Kasumi-1 (cell line): ENCODE measurements around the gene SWT1.
"Not testable (repeated sequence)": the region's sequence is repeated elsewhere in the genome, so short reads cannot be mapped to it uniquely, and the experiment has no call there.

Source experiments
- DNase-seq, 2 experiments: peaks; one replicate each; lab custom pipeline; 2025; lab: John Stamatoyannopoulos, UW

SWT1 gene

DNA sequence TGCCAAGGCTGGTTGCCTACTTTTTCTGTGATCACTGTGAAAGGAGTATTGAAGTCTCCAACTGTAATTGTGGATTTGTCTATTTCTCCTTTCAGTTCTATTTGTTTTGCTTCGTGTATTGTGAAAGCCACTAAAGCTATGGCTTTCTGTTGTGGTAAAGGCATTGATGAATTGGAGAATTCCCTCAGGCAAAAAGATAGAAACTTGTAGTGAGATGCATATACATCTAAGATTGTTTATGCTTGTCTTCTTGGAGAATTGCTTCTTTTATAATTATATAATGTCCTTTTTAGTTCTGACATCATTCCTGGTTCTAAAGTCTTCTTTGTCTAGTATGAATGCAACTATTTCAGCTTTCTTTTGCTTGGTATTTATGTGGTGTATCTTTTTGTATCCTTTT is 36.8 kb downstream of the SWT1 start:
- no peak for DNase-seq

DNA sequence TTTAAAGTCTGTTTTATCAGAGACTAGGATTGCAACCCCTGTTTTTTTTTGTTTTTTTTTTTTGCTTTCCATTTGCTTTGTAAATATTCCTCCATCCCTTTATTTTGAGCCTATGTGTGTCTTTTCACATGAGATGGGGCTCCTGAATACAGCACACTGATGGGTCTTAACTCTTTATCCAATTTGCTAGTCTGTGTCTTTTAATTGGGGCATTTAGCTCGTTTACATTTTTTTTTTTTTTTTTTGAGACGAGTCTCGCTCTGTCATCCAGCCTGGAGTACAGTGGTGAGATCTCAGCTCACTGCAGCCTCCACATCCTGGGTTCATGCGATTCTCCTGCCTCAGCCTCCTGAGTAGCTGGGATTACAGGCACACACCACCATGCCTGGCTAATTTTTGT is 41.7 kb downstream of the SWT1 start:
- DNase-seq, result not testable (repeated sequence)

DNA sequence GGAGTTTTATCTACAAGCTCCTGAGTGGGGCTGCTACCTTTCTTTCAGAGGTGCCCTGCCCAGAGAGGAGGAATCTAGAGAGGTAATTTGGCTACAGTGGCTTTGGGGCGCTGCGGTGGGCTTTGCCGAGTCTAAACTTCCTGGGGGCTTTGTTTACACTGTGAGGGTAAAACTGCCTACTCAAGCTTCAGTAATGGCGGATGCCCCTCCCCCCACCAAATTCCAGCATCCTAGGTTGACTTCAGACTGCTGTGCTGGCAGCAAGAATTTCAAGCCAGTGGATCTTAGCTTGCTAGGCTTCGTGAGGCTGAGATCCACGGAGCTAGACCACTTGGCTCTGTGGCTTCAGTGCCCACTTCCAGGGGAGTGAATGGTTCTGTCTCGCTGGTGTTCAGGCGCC is 43.9 kb downstream of the SWT1 start:
- DNase-seq, result no peak

DNA sequence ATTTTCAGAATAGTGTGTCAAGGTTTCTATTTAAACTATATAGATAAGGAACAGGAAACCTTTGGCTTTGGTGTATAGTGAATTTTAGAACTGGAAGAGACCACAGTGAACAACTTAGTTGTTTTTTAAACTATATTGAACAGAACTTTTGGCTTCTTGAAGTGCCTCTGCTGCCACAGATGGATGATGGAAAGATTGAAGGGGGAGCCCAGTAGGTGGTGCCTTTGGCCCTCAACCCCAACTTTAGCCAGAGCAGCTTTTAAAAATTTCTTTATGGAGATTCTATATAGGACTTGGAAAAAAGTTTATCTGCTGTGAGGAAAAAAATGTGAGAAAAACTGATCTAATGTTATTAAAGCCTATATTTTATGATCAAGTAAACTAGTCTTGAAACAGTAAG is 50.2 kb downstream of the SWT1 start:
- no peak for DNase-seq

DNA sequence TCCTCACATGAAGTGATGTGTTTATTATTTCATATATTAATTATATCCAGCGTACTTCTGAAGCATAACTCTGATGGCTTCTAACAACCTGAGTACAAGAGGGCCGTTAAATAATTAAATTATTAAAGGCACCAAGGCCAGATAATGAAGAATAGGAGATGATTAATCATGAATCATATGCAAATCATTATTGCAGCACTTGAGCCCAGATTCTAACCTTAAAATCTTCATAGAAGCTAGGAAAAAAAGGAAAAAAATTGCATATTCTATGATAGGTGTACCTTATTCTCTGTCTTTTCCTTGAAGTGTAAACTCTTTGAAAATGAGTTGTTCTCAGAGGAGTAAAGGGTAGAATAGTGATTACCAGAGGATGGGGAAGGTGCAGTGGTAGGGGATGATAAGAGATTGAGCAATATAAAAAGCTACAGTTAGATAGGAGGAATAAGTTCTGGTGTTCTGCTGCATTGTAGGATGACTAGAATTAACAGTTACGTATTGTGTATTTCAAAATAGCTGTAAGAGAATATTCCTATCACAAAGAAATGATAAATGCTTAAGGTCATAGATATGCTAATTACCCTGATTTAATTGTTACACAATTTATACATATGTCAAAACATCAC is 51.1 kb downstream of the SWT1 start:
- no peak for DNase-seq

DNA sequence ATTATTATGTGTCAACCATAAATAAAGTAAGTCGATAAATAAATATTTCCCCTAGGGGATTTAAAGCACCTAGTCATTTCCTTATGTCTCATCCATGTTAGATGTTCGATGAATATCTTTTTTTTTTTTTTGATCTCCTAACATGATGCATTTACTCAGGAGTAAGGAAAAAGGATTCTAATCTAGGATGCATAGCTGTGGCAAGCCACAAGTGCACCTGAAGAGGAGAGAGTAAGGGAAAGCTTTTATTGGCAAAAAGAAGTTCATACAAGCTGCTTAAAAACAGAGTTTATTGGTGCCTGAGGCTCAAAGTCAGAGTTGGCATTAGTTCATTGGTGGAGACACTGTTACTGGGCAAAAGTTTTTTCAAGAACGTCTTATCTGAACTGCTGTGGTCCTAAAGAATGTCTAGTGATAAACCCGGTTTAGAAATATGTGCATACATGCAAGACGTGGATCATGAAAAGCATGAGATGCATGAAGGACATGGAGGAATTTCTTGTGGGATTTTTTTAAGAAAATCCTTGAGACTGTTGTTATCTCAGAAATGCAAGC is 51.7 kb downstream of the SWT1 start:
- DNase-seq, result no peak

DNA sequence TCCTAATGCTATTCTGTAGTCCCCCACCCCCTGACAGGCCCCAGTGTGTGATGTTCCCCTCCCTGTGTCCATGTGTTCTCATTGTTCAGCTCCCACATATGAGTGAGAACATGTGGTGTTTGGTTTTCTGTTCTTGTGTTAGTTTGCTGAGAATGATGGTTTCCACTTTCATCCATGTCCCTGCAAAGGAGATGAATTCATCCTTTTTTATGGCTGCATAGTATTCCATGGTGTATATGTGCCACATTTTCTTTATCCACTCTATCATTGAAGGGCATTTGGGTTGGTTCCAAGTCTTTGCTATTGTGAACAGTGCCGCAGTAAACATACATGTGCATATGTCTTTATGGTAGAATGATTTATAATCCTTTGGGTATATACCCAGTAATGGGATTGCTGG is 52.4 kb downstream of the SWT1 start:
- DNase-seq, result not testable (repeated sequence)

DNA sequence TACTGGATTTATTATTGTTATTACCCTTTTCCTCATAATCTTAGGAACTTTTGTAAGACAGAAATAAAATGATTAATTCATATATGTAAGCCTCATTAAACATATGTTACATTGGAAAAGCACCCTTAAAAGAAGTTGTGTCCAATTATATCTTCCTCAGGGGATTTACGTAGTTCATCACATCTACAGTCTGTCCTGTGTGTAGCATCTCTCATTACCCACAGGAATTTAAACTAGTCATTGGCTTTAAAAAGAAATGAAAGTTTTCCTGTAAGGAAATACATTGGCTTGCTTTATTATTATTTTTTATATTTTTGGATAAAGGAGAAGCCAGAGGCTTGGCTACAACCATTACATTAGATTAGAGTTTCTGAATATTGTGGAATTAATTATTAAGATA is 56.1 kb downstream of the SWT1 start:
- no peak for DNase-seq

DNA sequence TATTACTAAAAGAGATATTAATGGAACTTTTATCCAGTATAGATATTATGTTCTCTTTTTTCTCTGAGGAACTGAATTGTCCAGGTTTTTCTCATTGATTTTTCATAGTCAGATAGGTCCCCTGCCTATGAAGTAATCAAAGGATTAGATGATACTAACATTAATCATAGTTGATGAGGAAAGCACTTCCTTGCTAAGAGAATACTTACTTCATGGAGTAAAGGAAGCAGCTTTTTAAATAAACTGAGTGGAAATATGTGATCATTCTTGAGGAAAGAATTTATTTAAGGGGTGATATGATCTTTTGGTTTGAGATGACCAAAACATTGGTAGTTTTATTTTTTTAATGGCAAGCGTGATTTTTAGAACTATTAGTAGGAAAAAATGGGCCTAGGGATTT is 58.9 kb downstream of the SWT1 start:
- DNase-seq, result no peak

DNA sequence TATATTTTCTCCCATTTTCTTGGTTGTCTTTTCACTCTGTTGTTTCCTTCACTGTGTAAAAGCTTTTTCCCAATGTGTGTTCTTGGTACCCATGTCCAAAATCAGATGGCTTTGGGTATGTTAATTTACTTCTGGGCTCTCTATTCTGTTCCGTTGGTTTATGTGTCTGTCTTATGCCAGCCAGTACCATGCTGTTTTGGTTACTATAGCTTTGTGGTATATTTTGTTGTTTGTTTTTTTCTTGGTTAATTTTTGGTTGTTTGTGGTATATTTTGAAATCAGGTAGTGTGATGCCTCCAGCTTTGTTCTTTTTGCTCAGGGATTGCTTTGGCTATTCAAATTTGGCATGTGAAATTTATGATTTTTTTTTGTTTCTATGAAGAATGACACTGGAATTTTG is 67.2 kb downstream of the SWT1 start:
- DNase-seq, result no peak

DNA sequence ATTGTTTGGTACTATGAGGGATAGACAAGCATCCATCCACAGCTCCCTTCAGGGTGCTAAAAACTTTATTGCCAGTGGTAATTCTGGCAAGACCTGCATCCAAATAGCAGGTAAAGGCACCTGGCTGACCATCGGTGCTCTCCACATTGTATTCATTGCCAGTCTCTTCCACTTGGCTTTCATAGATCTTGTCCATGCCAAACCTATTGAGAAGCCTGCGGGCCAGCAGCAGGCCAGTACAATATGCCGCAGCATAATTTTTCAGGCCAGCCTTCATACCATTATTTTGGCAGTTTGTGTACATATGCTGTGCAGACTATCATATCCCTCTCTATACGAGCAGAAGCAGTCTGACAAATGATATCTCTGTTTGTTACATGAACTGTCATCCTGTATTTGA is 70.2 kb downstream of the SWT1 start:
- DNase-seq, result no peak

DNA sequence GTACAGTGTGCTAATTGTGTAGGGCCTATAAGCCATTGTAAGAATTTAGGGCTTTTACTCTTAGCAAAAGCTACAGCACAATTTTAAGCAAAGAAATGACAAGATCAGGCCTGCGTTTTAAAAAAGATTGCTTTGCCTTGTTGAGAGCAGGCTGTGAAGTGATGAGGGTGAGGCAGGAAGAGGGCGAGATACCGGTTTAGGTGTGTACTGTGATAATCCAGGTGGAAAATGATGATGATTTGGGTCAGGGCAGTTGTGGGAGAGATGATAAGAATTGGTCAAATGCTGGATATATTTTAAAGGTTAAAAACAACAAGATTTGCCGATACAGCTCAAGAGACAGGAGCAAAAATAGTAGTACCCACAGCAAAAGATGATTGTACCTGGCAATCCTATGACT is 72.0 kb downstream of the SWT1 start:
- DNase-seq, result no peak

DNA sequence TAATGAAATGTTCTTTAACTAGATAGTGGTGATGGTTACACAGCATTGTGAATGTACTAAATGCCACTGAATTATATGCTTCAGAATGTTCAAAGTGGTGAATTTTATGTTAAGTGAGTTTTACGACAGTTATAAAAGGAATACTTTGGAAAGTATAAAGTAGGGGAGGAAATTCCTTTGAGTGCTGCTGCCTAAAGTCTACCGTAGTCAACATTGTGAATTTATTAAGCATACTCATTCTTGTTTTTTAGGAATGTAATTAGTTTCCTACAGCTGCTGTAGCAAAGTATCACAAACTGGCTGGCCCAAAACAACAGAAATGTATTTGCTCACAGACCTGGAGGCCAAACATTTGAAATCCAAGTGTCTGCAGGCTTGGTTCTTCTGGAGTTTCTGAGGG is 73.0 kb downstream of the SWT1 start:
- DNase-seq, result no peak

DNA sequence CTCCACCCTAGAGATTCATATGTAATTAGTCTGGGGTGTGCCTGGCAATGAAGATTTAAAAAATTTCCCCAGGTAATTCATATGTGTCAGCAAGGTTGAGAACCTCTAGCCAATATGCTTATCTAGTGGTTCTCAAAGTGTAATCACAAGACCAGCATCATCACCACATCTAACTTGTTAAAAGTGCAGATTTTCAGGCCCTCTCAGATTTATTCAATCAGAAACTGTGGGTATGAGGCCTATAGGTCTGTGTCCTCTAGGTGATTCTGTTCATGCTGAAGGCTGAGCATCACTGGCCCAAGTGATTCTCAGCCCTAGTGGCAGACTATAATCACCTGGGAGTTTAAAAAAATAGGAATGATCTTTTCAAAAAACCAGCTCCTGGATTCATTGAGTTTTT is 75.9 kb downstream of the SWT1 start:
- no peak for DNase-seq

DNA sequence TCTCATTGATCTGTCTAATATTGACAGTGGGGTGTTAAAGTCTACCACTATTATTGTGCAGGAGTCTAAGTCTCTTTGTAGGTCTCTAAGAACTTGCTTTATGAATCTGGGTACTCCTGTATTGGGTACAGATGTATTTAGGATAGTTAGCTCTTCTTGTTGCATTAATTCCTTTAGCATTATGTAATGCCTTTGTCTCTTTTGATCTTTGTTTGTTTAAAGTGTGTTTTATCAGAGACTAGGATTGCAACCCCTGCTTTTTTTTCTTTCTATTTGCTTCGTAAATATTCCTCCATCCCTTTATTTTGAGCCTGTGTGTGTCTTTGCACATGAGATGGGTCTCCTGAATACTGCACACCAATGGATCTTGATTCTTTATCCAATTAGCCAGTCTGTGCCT is 77.2 kb downstream of the SWT1 start:
- DNase-seq, result not testable (repeated sequence)

DNA sequence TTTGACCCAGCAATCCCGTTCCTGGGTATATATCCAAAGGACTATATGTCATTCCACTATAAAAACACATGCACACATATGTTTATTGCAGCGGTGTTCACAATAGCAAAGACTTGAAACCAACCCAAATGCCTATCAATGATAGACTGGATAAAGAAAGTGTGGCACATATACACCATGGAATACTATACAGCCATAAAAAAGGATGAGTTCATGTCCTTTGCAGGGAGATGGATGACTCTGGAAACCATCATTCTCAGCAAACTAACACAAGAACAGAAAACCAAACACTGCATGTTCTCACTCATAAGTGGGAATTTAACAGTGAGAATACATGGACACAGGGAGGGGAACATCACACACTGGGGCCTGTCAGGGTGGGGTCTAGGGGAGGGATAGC is 80.2 kb downstream of the SWT1 start:
- not testable (repeated sequence) for DNase-seq

DNA sequence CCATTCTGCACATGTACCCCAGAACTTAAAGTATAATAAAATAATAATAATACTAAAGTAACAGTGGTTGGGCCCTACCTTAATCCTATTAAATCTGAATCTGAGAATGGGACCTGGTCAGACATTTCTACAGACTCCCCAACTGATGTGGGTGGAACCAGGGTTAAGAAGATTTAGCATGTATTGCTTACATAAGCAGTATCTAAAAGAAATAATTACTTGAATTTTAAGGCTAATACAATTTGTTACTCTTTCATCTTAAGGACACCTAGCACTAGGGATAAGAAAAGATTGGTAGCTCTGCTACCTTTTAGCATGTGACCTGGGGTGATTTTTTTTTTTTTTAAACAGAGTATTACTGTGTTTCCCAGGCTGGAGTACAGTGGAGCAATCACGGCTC is 80.7 kb downstream of the SWT1 start:
- no peak for DNase-seq

DNA sequence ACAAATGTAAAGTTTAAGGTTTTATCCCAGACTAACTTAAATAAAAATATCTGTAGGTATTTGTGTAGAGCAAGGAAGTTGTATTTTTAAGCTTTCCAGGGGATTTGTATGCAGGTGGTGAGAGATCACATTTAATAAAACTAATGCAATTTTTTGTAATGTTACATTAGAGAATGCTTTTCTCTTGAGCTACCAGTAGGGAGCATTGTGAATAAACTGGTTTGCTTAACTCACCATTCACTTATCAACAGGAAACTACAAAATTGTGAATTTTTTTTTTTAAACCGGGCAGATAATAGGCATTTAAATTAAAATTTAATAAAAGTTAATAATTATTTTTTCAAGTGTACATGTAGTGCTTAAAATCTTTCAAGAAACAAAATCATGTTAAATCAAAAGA is 81.5 kb downstream of the SWT1 start:
- peak; percentile 30 to 42 for DNase-seq

DNA sequence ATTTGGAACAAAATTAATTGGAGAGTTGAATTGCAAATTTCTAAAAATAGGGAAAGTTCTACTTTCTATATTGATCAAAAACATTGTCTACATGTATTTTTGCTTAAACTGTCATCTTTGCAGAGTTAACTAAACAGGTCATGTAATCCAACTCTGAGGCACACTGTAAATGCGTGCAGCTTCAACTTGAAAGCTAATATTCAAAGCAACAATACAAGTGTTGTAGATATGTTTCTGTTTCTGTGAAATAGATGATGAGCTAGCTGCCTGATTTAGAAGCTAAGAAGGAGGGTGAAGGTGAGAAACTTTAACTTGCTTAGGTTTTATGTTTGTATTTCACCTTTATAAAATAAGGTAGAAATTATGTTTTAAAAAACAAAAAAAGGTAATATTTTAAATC is 82.9 kb downstream of the SWT1 start:
- no peak for DNase-seq

DNA sequence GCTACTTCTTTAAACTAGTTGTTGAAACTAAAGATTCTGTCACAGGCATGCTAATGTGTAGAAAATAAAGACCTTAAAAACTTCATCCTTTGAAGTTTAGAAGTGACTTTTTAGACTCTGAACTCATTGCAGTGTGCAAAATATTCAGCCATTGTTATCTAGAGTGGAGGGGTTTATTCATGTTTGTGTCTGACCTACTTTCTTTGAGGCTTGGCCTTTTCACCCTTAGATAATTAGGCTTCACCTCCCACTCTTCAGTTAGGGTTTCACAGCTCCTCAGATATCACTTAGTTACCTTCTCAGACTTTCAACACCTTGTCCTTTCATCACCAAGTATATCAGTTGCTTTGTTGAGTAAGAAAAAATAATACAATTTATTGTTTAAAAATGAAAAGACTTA is 84.2 kb downstream of the SWT1 start:
- DNase-seq, result no peak

DNA sequence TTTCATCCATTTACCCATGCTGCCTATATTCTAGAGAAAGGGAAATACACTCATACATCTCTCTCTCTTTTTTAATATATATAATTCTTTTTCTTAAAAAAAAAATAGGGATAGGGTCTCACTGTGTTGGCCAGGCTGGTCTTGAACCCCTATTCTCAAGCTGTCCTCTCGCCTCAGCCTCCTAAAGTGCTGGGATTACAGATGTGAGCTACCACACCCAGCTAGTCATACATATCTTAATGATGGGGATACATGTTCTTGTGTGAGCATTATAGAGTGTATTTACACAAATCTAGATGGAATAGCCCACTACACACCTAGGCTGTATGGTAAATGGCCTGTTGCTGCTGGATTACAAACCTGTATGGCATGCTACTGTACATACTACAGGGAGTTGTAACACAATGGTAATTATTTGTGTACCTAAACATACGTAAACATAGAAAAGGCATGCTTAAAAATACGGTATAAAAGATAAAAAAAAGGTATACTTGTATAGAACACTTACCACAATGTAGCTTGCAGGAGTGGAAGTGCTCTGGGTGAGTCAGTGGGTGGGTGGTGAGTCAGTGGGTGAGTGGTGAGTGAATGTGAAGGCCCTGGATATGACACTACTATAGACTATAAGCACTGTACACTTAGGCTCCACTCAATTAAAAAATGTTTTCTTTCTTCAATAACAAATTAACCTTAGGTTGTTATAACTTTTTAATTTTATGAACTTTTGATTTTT is 87.2 kb downstream of the SWT1 start:
- DNase-seq, result no peak

DNA sequence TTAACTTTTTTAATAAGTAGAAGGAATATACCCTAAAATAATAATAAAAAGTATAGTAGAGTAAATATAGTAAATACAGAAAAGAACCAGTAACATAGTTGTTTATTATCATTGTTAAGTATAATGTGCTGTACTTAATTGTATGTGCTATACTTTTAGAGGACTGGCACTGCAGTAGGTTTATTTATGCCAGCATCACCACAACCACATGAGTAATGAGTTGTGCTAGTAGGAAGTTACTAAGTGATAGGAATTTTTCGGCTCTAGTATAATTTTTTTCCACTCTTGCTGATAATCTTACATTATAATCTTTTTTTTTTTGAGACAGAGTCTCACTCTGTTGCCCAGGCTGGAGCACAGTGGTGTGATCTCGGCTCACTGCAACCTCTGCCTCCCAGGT is 88.5 kb downstream of the SWT1 start:
- DNase-seq, result no peak

DNA sequence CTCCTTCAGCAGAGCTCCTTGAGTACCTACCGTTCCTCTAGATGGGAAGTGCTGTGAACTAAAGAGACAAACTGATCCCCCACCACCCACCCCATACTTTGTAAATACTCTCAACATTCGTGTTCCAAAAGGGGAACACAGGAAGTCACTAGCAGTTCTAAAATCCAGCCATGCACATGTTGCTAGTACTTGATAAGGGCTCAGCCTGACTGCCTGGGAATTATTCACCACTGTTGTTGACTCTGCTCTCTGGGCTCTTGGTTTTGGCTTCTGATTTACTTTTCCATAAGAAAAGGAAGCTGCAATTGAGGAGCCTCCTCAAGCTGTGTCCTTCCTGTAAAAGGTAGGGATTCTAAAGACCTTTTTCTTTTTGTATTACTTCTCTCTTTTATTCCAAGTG is 92.6 kb downstream of the SWT1 start:
- no peak for DNase-seq

DNA sequence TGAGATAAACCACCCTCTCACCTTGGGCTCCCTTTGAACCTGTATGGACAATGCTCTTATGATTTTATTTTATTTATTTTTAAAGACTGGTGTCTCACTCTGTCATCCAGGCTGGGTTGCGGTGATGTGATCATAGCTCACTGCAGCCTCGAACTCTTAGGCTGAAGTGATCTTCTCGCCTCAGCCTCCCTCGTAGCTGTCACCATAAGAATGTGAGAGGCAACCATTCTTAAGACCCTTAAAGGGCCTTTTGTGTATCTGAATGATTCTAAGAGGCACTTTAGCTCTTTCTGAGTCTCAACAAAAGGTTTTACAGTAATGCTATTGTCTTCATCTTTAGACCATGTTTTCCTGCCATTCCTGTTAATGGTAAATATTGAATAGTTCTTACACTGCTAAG is 93.1 kb downstream of the SWT1 start:
- DNase-seq, result no peak
